Measurements from ENCODE around the gene CYB5B.

Gene CYB5B

GRCh38 chr16:69496896-69497295 is 72.5 kb downstream of the CYB5B start:
- POLR2A ChIA-PET, result no interaction called here
- CTCF ChIA-PET, result no interaction called here
- TF ChIP-seq BHLHE40 (IDR thresholded peaks at IDR 0.05; ENCODE audit: borderline replicate concordance) (no peak), L3MBTL2 (conservative IDR thresholded peaks at IDR 0.05) (no peak), ELF4 (IDR thresholded peaks at IDR 0.05) (no peak), NFRKB (IDR thresholded peaks at IDR 0.05) (no peak), FOXA1 (IDR thresholded peaks at IDR 0.05) (no peak), SP1 (IDR thresholded peaks at IDR 0.05) (no peak), FOXM1 (IDR thresholded peaks at IDR 0.05; ENCODE audit: borderline replicate concordance) (no peak), CTBP1 (IDR thresholded peaks at IDR 0.05; ENCODE audit: borderline replicate concordance) (no peak), TARDBP (IDR thresholded peaks at IDR 0.05) (no peak), ZNF384 (IDR thresholded peaks at IDR 0.05) (no peak), FOXK2 (IDR thresholded peaks at IDR 0.05) (no peak), ARNT (IDR thresholded peaks at IDR 0.05) (no peak), SUZ12 (IDR thresholded peaks at IDR 0.05) (no peak), LEF1 (IDR thresholded peaks at IDR 0.05; ENCODE audit: borderline replicate concordance) (no peak), HDGF (IDR thresholded peaks at IDR 0.05; ENCODE audit: borderline replicate concordance) (no peak), PKNOX1 (IDR thresholded peaks at IDR 0.05) (no peak)
- no peak for DNase-seq (ENCODE audit: extremely low spot score)

- TF ChIP-seq BHLHE40 (IDR thresholded peaks at IDR 0.05; ENCODE audit: borderline replicate concordance) (no peak), SP1 (IDR thresholded peaks at IDR 0.05) (no peak), ARNT (IDR thresholded peaks at IDR 0.05) (no peak), FOXM1 (IDR thresholded peaks at IDR 0.05; ENCODE audit: borderline replicate concordance) (no peak), L3MBTL2 (conservative IDR thresholded peaks at IDR 0.05) (no peak), CTBP1 (IDR thresholded peaks at IDR 0.05; ENCODE audit: borderline replicate concordance) (no peak), TARDBP (IDR thresholded peaks at IDR 0.05) (no peak), FOXA1 (IDR thresholded peaks at IDR 0.05) (no peak), ELF4 (IDR thresholded peaks at IDR 0.05) (no peak), FOXK2 (IDR thresholded peaks at IDR 0.05) (no peak), HDGF (IDR thresholded peaks at IDR 0.05; ENCODE audit: borderline replicate concordance) (no peak), SUZ12 (IDR thresholded peaks at IDR 0.05) (no peak), NFRKB (IDR thresholded peaks at IDR 0.05) (no peak), PKNOX1 (IDR thresholded peaks at IDR 0.05) (no peak), ZNF384 (IDR thresholded peaks at IDR 0.05) (no peak), LEF1 (IDR thresholded peaks at IDR 0.05; ENCODE audit: borderline replicate concordance) (no peak)
- ChIA-PET POLR2A (no interaction called here), CTCF (no interaction called here)
- no peak for DNase-seq (ENCODE audit: extremely low spot score)
Observed at GRCh38 chr16:69497876-69498596, 73.6 kb downstream of the CYB5B start.

- DNase-seq (ENCODE audit: extremely low spot score), result no peak
- ChIA-PET CTCF (interaction anchor here (0.6 kb wide), 1 partner anchor 93 kb away, joined by 3 read pairs; no protein-coding TSS in a partner anchor), POLR2A (no interaction called here)
- TF ChIP-seq FOXA1 (IDR thresholded peaks at IDR 0.05) (no peak), FOXK2 (IDR thresholded peaks at IDR 0.05) (no peak), CTBP1 (IDR thresholded peaks at IDR 0.05; ENCODE audit: borderline replicate concordance) (no peak), ZNF384 (IDR thresholded peaks at IDR 0.05) (no peak), HDGF (IDR thresholded peaks at IDR 0.05; ENCODE audit: borderline replicate concordance) (no peak), NFRKB (IDR thresholded peaks at IDR 0.05) (no peak), BHLHE40 (IDR thresholded peaks at IDR 0.05; ENCODE audit: borderline replicate concordance) (no peak), TARDBP (IDR thresholded peaks at IDR 0.05) (no peak), PKNOX1 (IDR thresholded peaks at IDR 0.05) (no peak), SUZ12 (IDR thresholded peaks at IDR 0.05) (no peak), LEF1 (IDR thresholded peaks at IDR 0.05; ENCODE audit: borderline replicate concordance) (no peak), L3MBTL2 (conservative IDR thresholded peaks at IDR 0.05) (no peak), ARNT (IDR thresholded peaks at IDR 0.05) (no peak), SP1 (IDR thresholded peaks at IDR 0.05) (no peak), FOXM1 (IDR thresholded peaks at IDR 0.05; ENCODE audit: borderline replicate concordance) (no peak), ELF4 (IDR thresholded peaks at IDR 0.05) (no peak)
Observed at GRCh38 chr16:69498926-69499325, 74.5 kb downstream of the CYB5B start.

DNA sequence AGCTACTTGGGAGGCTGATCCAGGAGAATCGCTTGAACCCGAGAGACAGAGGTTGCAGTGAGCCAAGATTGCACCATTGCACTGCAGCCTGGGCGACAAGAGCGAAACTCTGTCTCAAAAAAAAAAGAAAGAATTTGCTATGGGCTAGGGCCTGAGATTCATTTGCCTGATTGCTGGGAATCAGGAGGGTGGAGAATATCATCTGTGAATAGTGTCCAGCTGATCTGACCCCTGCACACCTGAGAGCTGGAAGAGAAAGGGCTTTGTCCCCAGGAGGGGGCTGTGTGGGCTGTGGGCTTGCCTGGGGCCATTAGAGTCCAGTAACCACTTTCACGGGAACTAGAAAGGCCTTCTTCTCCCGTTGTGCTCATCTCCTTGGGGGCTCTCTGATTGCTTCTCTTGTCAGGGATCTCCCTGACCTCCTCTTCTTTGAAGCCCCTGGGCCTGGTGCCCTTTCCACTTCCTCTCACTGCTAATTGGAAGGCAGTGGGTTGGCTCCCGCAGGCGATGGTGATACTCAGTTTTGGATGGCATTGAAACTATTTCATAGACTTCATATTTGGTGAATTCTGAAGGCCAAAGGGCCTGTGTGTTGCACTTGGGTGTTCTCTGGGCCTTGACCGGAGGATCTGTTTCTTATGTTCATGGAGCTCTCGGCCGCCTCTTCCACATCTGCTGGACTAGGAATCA is 75.3 kb downstream of the CYB5B start:
- DNase-seq (ENCODE audit: extremely low spot score), result no peak
- TF ChIP-seq CTBP1 (IDR thresholded peaks at IDR 0.05; ENCODE audit: borderline replicate concordance) (no peak), BHLHE40 (IDR thresholded peaks at IDR 0.05; ENCODE audit: borderline replicate concordance) (no peak), NFRKB (IDR thresholded peaks at IDR 0.05) (no peak), PKNOX1 (IDR thresholded peaks at IDR 0.05) (no peak), SP1 (IDR thresholded peaks at IDR 0.05) (no peak), LEF1 (IDR thresholded peaks at IDR 0.05; ENCODE audit: borderline replicate concordance) (no peak), TARDBP (IDR thresholded peaks at IDR 0.05) (no peak), HDGF (IDR thresholded peaks at IDR 0.05; ENCODE audit: borderline replicate concordance) (no peak), ZNF384 (IDR thresholded peaks at IDR 0.05) (no peak), ELF4 (IDR thresholded peaks at IDR 0.05) (no peak), FOXA1 (IDR thresholded peaks at IDR 0.05) (no peak), FOXM1 (IDR thresholded peaks at IDR 0.05; ENCODE audit: borderline replicate concordance) (no peak), L3MBTL2 (conservative IDR thresholded peaks at IDR 0.05) (no peak), SUZ12 (IDR thresholded peaks at IDR 0.05) (no peak), ARNT (IDR thresholded peaks at IDR 0.05) (no peak), FOXK2 (IDR thresholded peaks at IDR 0.05) (no peak)
- CTCF ChIA-PET, result interaction anchor here (0.6 kb wide), 1 partner anchor 94 kb away, joined by 3 read pairs; no protein-coding TSS in a partner anchor
- POLR2A ChIA-PET, result no interaction called here
